Astrocyte of the cerebellum (primary cell): ENCODE measurements around the gene RAB7A.
A peak's percentile ranks its signal among the peaks of the same experiment; 100 is the strongest.
"Not testable (repeated sequence)": the region's sequence is repeated elsewhere in the genome, so short reads cannot be mapped to it uniquely, and the experiment has no call there.

Experiments used
- DNase-seq: peaks from one replicate; pipeline ENCODE4 v3.0.0-alpha.2; 2011; ENCODE audit warnings: low read depth
- H3K4me3 ChIP-seq: 2 replicates; pipeline ENCODE4 v1.5.1; 2011; ENCODE audit warnings: mild to moderate bottlenecking, low read depth, low read length, moderate library complexity
- CTCF ChIP-seq: IDR thresholded peaks from 2 replicates; pipeline ENCODE4 v1.5.1; 2012; ENCODE audit warnings: low read length, low read depth, moderate library complexity, mild to moderate bottlenecking; ENCODE audit errors: missing control alignments
- in situ Hi-C: cut with HindIII; loops from 2 replicates; pipeline ENCODE4 v1.10.0; 2017; ENCODE audit warnings: low sequenced_read_pairs

The RAB7A gene

DNA sequence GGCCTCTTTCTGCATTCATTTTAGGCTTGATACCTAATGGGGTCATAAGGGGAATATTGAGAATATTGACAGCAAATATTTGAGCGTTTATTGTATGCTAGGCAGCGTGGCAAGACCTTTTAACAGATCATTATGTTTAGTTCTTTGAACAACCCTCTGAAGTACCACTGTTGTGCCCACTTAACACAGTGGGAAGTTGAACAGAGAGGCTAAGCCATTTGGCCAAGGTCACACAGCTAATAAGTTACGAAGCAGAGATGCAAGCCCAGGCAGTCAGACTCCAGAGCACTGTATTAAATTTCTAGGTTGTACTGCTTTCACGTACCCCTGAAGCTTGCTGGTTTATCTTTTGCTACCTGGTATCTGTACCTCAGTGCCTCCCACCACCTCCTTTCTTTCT is 1.1 kb downstream of the RAB7A start:
- TF ChIP-seq CTCF: no peak
- H3K4me3 ChIP-seq: peak overlapping the region; percentile 99
- in situ Hi-C loops: no loop called here
- DNase-seq: no peak

- no peak for TF ChIP-seq CTCF
- H3K4me3 ChIP-seq: peak overlapping the region; percentile 99
- no peak for DNase-seq
- in situ Hi-C loops: no loop called here
Observed at GRCh38 chr3:128727485-128727884, 1.5 kb downstream of the RAB7A start.

- peak overlapping the region; percentile 99 for H3K4me3 ChIP-seq
- DNase-seq: no peak
- in situ Hi-C loops: no loop called here
- no peak for TF ChIP-seq CTCF
Observed at GRCh38 chr3:128727996-128728395, 2.0 kb downstream of the RAB7A start.

DNA sequence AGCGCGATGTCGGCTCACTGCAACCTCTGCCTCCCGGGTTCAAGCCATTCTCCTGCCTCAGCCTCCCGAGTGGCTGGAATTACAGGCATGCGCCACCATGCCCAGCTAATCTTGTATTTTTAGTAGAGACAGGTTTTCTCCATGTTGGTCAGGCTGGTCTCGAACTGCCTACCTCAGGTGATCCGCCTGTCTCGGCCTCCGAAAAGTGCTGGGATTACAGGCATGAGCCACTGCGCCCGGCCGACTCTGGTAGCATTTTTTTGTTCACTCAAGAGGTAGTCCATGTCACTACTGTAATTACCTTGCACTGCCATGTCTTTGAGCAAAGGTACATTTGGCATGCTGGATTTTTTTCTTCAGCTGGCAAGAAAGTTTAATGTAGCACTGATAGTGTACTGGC is 2.5 kb downstream of the RAB7A start:
- H3K4me3 ChIP-seq, DNase-seq, in situ Hi-C loops: not testable (repeated sequence)

DNA sequence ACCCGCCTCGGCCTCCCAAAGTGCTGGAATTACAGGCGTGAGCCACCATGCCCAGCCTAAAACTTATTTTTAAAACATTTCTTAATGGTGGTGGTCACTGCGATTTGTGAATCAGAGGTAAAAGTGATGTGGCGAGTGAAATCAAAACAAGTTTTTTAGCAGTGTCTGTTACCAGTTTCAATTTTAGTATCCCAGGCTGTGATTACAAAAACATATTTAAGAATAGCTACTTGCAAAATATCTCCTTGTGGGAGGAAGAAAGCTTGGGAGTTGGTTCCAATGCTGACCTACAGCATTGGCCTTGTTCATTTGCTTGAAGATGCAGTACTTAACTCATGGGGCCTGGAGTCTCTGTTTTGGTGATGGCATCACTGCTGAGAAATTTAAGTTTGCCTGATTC is 4.5 kb downstream of the RAB7A start:
- no peak for DNase-seq
- TF ChIP-seq CTCF: no peak
- in situ Hi-C loops: loop anchor here (5.0 kb wide), 1 partner anchor 43 kb away; no protein-coding TSS in a partner anchor
- H3K4me3 ChIP-seq: no peak overlapping the region

- in situ Hi-C loops: loop anchor here (5.0 kb wide), 1 partner anchor 47 kb away; no protein-coding TSS in a partner anchor
- DNase-seq: no peak
- no peak for TF ChIP-seq CTCF
- H3K4me3 ChIP-seq: no peak overlapping the region
Observed at GRCh38 chr3:128734523-128735189, 8.7 kb downstream of the RAB7A start.

GRCh38 chr3:128735287-128735686 is 9.3 kb downstream of the RAB7A start:
- no peak overlapping the region for H3K4me3 ChIP-seq
- no peak for TF ChIP-seq CTCF
- in situ Hi-C loops: no loop called here
- DNase-seq: no peak
